Neural cell (in vitro differentiated cells): ENCODE results near the gene CEP72.

Experiments
- CTCF ChIP-seq: fragments of 450-650 bp; IDR thresholded peaks from 2 replicates; pipeline ENCODE4 v1.5.1; 2014; ENCODE audit warnings: antibody characterized with exemption, mild to moderate bottlenecking, moderate library complexity; ENCODE audit not compliant: poor library complexity, severe bottlenecking
- EP300 ChIP-seq: fragments of 450-650 bp; conservative IDR thresholded peaks from 2 replicates; pipeline ENCODE4 v1.6.1; 2014; ENCODE audit warnings: antibody characterized with exemption, mild to moderate bottlenecking, moderate library complexity; ENCODE audit not compliant: poor library complexity, severe bottlenecking
- EZH2 ChIP-seq: fragments of 200-600, 300-800 bp; shearing (Covaris generic), sonication (generic); IDR thresholded peaks from 2 replicates; pipeline ENCODE4 v1.6.1; 2014; ENCODE audit warnings: antibody characterized with exemption, low read length, borderline replicate concordance, mild to moderate bottlenecking; ENCODE audit not compliant: insufficient read depth, poor library complexity, severe bottlenecking
- MXI1 ChIP-seq: fragments of 450-650 bp; conservative IDR thresholded peaks from 2 replicates; pipeline ENCODE4 v1.6.1; 2014; ENCODE audit warnings: antibody characterized with exemption, mild to moderate bottlenecking; ENCODE audit not compliant: poor library complexity, severe bottlenecking
- POLR2AphosphoS5 ChIP-seq: IDR thresholded peaks from 2 replicates; pipeline ENCODE4 v1.6.1; 2012
- RAD21 ChIP-seq: fragments of 450-650 bp; conservative IDR thresholded peaks from 2 replicates; pipeline ENCODE4 v1.6.1; 2014; ENCODE audit warnings: antibody characterized with exemption, mild to moderate bottlenecking, moderate library complexity
- REST ChIP-seq: IDR thresholded peaks from 2 replicates; pipeline ENCODE4 v1.6.1; 2012; ENCODE audit warnings: borderline replicate concordance
- SMC3 ChIP-seq: fragments of 450-650 bp; conservative IDR thresholded peaks from 2 replicates; pipeline ENCODE4 v1.6.1; 2014; ENCODE audit warnings: antibody characterized with exemption, mild to moderate bottlenecking, moderate library complexity; ENCODE audit not compliant: poor library complexity
- TAF1 ChIP-seq: IDR thresholded peaks from 2 replicates; pipeline ENCODE4 v1.6.1; 2012; ENCODE audit warnings: low read depth

DNA sequence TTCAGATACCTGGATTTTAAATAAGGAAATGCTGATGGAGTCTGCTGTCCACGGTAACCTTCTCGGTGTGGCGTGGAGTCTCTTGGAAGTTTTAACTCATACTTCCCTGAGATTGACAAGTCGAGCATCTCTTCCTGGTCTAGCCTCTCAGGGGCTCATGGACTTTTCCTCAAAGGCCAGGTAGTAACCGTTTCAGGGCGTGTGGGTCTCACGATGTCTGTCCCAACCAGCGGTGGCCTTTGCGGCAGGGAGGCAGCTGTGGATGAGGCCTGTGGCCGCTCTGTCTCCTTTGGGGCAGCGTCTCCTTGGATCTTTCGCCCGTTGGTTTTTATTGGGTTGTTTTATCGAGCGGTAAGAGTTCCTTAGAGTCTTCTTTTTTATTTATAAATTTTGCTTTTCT lies 32.8 kb downstream of the CEP72 start:
- TF ChIP-seq CTCF (no peak), SMC3 (no peak), RAD21 (no peak), EP300 (no peak), TAF1 (no peak), REST (no peak), POLR2AphosphoS5 (no peak), MXI1 (no peak), EZH2 (no peak)
